ENCODE data around the gene BMF.
"Not testable (repeated sequence)": the region's sequence is repeated elsewhere in the genome, so short reads cannot be mapped to it uniquely, and the experiment has no call there.

BMF gene

DNA sequence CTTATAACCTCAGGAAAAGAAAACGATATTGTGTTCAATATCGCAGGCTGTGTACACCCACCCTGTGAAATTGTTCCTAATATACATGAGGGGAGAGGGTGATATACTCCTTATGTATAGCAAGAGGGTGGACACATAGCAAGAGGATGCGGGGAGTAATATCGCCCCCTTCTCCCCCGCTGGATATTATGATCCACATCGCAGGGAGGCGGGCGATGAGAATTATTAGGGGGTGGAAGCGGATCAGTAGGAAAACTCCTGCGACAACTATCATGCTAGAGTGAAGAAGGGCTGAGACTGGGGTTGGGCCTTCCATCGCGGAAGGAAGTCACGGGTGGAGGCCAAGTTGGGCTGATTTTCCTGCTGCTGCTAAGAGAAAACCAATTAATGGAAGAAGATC, 24.9 kb upstream of the BMF start:
- TF ChIP-seq, protein P1, sequence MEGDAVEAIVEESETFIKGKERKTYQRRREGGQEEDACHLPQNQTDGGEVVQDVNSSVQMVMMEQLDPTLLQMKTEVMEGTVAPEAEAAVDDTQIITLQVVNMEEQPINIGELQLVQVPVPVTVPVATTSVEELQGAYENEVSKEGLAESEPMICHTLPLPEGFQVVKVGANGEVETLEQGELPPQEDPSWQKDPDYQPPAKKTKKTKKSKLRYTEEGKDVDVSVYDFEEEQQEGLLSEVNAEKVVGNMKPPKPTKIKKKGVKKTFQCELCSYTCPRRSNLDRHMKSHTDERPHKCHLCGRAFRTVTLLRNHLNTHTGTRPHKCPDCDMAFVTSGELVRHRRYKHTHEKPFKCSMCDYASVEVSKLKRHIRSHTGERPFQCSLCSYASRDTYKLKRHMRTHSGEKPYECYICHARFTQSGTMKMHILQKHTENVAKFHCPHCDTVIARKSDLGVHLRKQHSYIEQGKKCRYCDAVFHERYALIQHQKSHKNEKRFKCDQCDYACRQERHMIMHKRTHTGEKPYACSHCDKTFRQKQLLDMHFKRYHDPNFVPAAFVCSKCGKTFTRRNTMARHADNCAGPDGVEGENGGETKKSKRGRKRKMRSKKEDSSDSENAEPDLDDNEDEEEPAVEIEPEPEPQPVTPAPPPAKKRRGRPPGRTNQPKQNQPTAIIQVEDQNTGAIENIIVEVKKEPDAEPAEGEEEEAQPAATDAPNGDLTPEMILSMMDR (conservative IDR thresholded peaks at IDR 0.05), result no peak
- no peak overlapping the region for H3K27ac ChIP-seq

DNA sequence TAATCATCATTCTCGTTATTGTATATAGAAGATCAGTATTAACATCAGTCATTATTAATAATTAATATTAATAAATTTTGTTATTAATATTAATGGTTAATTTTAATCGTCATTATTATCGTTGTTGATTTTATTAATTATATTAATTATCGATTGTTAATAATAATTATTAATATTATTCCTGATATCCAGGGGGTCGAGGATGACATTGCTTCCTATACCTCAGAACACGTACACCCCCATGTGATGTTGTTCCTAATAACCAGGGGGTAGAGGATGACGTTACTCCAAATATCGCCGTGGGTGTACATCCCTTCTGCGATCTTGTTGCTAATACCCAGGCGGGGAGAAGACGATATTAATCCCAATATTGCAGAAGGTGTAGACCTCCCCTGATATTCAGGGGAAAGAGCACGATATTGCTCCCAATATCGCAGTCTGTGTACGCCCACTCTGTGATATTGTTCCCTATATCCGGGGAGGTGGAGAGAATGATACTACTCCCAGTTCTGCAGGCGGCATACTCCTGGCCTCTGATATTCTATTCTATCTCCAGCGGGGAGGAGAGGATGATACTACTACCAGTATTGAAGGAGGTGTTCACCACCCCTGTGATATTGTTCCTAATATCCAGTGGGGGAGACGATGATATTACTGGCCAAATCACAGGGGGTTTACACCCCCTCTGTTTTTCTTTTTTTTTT, 22.3 kb upstream of the BMF start:
- no peak overlapping the region for H3K27ac ChIP-seq
- TF ChIP-seq, protein P1 (conservative IDR thresholded peaks at IDR 0.05), result no peak

DNA sequence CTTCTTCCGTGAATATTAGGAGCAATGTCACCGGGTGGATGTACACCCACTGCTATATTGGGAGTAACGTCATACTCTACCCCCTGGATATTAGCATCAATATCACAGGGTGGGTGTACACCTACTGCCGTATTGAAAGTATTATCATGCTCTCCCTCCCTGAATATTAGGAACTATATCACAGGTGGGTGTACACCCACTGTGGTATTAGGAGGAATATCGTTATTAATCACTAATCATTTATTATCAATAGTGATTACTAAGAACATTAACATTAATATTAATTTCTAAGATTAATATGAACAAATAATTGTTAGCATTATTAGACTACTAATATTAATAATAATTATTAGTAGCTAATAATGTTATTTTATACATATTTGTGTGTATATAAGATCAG, 21.4 kb upstream of the BMF start:
- TF ChIP-seq, protein P1 (conservative IDR thresholded peaks at IDR 0.05), result no peak
- no peak overlapping the region for H3K27ac ChIP-seq

DNA sequence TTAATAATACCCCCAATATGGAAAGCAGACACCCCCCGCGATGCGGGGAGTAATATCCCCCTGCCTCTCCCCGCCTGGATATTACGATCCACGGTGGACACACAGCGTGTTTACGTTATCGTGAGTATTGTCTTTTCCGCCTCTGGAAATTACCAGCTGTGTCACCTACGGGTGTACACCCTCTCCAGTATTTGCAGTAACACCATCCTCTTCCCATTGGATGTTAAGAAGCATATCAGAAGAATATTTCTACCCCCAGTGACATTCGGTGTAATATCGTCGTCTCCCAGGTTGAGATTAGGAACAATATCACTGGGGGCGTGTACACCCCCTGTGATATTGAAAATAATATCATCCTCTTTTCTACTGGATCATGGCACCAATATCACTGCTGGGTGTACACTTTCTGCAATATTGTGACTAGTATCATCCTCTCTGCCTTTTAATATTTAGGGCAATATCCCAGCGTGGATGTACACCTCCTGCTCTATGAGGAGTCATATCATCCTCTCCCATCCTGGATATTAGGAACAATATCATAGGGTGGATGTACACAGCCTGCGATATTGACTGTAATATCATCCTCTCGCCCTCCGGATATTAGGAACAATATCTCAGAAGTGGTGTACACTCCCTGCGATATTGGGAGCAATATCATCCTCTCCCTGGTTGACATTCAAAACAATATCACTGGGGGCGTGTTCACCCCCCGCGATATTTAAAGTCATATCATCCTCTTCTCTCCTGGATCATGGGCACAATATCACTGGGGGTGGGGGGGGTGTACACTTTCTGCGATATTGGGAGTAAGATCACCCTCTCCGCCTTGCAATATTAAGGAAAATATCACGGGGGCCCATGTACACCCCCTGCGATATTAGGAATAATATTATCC, 20.3 kb upstream of the BMF start:
- no peak overlapping the region for H3K27ac ChIP-seq
- TF ChIP-seq, protein P1 (conservative IDR thresholded peaks at IDR 0.05), result no peak

DNA sequence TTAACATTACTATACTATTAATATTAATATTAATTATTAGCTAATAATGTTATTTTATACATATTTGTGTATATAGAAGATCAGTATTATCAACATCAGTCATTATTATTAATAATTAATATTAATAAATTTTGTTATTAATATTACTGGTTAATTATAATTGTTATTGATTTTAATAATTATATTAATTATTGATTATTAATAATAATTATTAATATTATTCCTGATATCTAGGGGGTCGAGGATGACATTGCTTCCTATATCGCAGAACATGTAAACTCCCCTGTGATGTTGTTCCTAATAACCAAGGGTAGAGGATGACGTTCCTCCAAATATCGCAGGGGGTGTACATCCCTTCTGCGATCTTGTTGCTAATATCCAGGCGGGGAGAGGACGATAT, 17.3 kb upstream of the BMF start:
- TF ChIP-seq, protein P1 (conservative IDR thresholded peaks at IDR 0.05), result no peak
- no peak overlapping the region for H3K27ac ChIP-seq

DNA sequence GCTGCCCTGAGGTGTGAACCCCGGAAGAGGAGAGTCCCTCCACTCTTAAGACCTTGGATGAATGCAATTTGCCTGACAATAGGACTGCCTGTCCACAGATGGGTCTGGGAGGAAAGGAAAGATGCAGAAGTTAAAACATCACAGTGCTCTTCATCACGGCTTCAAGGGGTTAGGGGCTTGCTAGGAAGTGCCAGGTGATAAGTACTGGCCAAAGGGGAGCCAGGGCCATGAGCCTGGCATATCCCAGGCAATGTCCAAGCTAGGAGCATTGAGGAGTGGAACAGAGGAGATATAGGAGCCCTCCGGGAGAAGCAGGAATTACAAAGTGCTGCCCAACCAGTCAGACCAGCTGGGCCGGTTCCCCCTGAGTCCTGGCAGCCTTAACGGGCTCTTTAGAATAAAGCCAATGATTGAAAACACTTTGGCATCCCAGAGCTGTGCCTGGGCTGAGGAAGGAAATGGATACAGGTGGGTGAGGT, 16.2 kb upstream of the BMF start:
- peak overlapping the region; percentile 11; the same call in 1 of the 2 replicates for H3K27ac ChIP-seq

DNA sequence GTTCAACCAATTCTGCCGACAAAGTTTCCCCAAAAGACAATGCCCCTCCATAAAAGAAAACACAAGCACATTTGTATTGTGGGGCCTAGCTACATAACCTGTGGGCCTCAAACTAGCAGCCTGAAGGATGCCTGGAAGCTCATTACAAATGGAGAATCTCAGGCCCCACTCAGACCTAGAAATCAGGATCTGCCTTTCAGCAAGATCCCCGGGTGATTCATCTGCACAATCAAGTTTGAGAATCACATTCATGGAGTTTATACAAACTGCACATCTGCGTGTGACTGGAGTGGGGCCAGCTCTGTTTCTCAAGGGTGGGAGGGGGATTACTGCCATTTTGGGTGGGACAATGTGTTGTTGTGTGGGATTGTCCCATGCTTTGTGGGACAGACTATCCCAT, 15.7 kb upstream of the BMF start:
- H3K27ac ChIP-seq, result not testable (repeated sequence)

DNA sequence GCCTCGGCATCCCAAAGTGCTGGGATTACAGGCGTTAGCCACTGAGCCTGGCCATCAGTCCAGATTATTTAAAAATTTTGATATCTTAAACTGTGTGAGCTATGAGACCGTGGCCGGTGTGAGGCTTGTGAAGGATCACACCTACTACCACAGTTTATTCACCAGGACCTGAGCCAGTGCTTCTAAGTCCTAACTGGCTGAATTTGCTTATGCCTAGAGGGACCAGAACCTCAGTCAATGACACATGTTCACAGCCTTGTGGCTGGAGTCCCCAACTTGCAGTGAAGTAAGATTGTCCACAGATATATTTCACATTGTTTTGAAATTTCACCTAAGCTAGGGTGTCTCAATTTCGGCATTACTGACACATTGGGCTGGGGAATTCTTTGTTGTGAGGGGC, 15.2 kb upstream of the BMF start:
- H3K27ac ChIP-seq, result not testable (repeated sequence)

DNA sequence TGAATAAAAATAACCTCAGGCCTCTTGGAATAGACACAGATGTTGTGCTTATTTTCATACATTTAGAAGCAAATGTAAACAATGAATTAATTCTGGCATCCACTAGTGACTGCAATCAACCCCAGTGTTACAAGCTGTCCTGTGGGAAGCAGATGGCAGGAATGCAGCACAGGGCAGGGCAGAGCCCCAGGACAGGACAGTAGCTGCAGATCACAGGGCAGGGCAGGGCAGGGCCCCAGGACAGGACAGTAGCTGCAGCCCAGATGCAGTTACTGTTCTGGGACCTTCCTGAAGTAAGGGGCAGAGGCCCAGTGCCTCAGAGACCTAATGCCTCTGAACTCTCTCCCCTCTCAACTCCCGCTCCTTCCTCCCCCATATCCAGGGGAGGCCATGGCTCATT, 14.3 kb upstream of the BMF start:
- not testable (repeated sequence) for H3K27ac ChIP-seq
